Mesenteric fat pad (tissue), 1 donor: ENCODE data around the gene MBD4. TPM values are rescaled to one million over a fixed set of nuclear protein-coding genes. Genes with fewer than 3 reads are reported as not detected.
"Not testable (repeated sequence)": the region's sequence is repeated elsewhere in the genome, so short reads cannot be mapped to it uniquely, and the experiment has no call there.

ENCODE experiments used
- DNase-seq: peaks from one replicate; pipeline ENCODE4 v3.0.0-alpha.2; 2020; ENCODE audit warnings: low spot score
- total RNA-seq: library from RNA; stranded (reverse); fragmentation: NEBNext Ultra II Directional; extraction: Animal tissue kit (Norgen Biotek cat#: 25700); gene quantifications from one replicate; pipeline ENCODE4 v1.2.1, GENCODE V29; 2021
- donor health status: DM: yes; HTN: yes; CAD: no.

MBD4 gene
- total RNA-seq, 1 donor from 2014 or later = 37.1 TPM

GRCh38 chr3:129432671-129433070 lies 7.1 kb downstream of the MBD4 start:
- no peak for DNase-seq

GRCh38 chr3:129432036-129432435 lies 7.7 kb downstream of the MBD4 start:
- no peak for DNase-seq

GRCh38 chr3:129429602-129430001 lies 10.1 kb downstream of the MBD4 start:
- no peak for DNase-seq

GRCh38 chr3:129429080-129429451 lies 10.7 kb downstream of the MBD4 start:
- DNase-seq = no peak

- peak; percentile 99 for DNase-seq
These were observed 11.2 kb downstream of the MBD4 start, which contains the start of gene EFCAB12 for GRCh38 chr3:129428376-129429079. EFCAB12 (minus strand) TSS chr3:129428636; CDS start chr3:129428488, 148 bp downstream.

- no peak for DNase-seq
These were observed 11.8 kb downstream of the MBD4 start for GRCh38 chr3:129428007-129428375.

- no peak for DNase-seq
These were observed 14.1 kb downstream of the MBD4 start for GRCh38 chr3:129425619-129426018.

- no peak for DNase-seq
These were observed 14.5 kb downstream of the MBD4 start for GRCh38 chr3:129425213-129425612.

- no peak for DNase-seq
These were observed 15.4 kb downstream of the MBD4 start for GRCh38 chr3:129424185-129424841.

- no peak for DNase-seq
These were observed 16.9 kb downstream of the MBD4 start for GRCh38 chr3:129422897-129423296.

- no peak for DNase-seq
These were observed 17.6 kb downstream of the MBD4 start for GRCh38 chr3:129421988-129422745.

- no peak for DNase-seq
These were observed 18.4 kb downstream of the MBD4 start for GRCh38 chr3:129421236-129421883.

GRCh38 chr3:129419476-129419875 lies 20.3 kb downstream of the MBD4 start:
- DNase-seq = no peak

GRCh38 chr3:129418041-129418973 lies 21.4 kb downstream of the MBD4 start:
- no peak for DNase-seq

GRCh38 chr3:129417326-129417725 lies 22.4 kb downstream of the MBD4 start:
- no peak for DNase-seq

- DNase-seq = no peak
These were observed 23.3 kb downstream of the MBD4 start for GRCh38 chr3:129416415-129416814.

- no peak for DNase-seq
These were observed 23.9 kb downstream of the MBD4 start for GRCh38 chr3:129415830-129416229.

- no peak for DNase-seq
These were observed 24.4 kb downstream of the MBD4 start for GRCh38 chr3:129415378-129415777.

- no peak for DNase-seq
These were observed 25.9 kb downstream of the MBD4 start for GRCh38 chr3:129413687-129414506.

- not testable (repeated sequence) for DNase-seq
These were observed 26.5 kb downstream of the MBD4 start for GRCh38 chr3:129413238-129413637.
